A549 (cell line): ENCODE data around the gene SERHL2.

ENCODE experiments used
- CEBPB ChIP-seq, 2 experiments: fragments of >200 bp in 1 of 2; sonication (Bioruptor Twin) in 1 of 2; formaldehyde crosslinking in 1 of 2; IDR thresholded peaks; 2 replicates each; pipeline ENCODE4 v1.6.1; 2012 to 2016
- CHD2 ChIP-seq: fragments of 150-350 bp; IDR thresholded peaks from 2 replicates; pipeline ENCODE4 v1.6.1; 2014; ENCODE audit warnings: low read length; ENCODE audit not compliant: partially characterized antibody
- FOSL2 ChIP-seq, 2 experiments: fragments of 450-650 bp in 1 of 2; fragments of >200 bp in 1 of 2; sonication (Bioruptor Twin) in 1 of 2; formaldehyde crosslinking; IDR thresholded peaks; 2 replicates each; pipeline versions ENCODE4 v1.5.0 to v1.6.1; 2016 to 2020; ENCODE audit warnings: mild to moderate bottlenecking in 1 of 2, moderate library complexity in 1 of 2
- JUNB ChIP-seq: fragments of >200 bp; sonication (Bioruptor Twin); formaldehyde crosslinking; IDR thresholded peaks from 2 replicates; pipeline ENCODE4 v1.6.1; 2016
- TF ChIP-seq, protein P1 (sequence below): fragments of >200 bp; sonication (Bioruptor Twin); formaldehyde crosslinking; IDR thresholded peaks from 3 replicates; pipeline ENCODE4 v1.5.1; 2016
- TF ChIP-seq, protein P2 (sequence below): IDR thresholded peaks from 2 replicates; pipeline ENCODE4 v1.6.1; 2012
- TF ChIP-seq, protein P3 (sequence below): fragments of 200-600 bp; sonication (generic); IDR thresholded peaks from 2 replicates; pipeline ENCODE4 v1.6.1; 2016; ENCODE audit warnings: antibody characterized with exemption, mild to moderate bottlenecking, moderate library complexity
- TF ChIP-seq, protein P4 (sequence below): fragments of 450-650 bp; IDR thresholded peaks from 2 replicates; pipeline ENCODE4 v1.6.1; 2014; ENCODE audit warnings: antibody characterized with exemption

DNA sequence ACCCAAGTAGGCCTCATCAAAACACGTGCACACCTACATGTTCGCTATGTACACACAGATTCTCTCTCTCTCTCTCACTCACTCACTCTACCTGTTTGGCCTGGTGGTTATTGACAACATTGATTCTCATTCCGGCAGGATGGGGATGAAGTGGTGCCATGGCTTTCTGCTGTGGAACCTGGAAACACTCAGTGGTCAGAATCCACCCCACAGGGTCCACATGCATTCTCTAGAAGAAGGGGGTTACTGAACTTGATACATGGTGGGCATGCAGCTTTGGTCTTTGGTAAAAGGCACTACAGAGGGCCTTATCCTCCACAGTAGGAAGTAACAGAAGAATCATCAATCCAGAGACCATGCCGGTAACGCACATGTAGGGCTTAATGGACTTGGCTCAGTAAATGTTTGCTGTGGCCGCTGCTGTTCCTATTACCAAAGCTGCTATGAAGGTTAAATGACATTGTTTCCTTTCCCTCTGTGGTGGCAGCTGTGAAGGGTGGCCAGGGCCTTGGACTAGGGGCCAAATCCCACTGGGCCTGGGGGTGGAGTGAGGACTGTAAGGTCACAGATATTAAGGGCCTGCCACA lies 48.2 kb downstream of the SERHL2 start:
- TF ChIP-seq CEBPB (IDR thresholded peaks at IDR 0.05) (no peak), CHD2 (no peak), FOSL2 (IDR thresholded peaks at IDR 0.05) (no peak), FOSL2 (CRISPR knock-in tag; IDR thresholded peaks at IDR 0.05) (no peak), JUNB (no peak)
- TF ChIP-seq, protein P1, sequence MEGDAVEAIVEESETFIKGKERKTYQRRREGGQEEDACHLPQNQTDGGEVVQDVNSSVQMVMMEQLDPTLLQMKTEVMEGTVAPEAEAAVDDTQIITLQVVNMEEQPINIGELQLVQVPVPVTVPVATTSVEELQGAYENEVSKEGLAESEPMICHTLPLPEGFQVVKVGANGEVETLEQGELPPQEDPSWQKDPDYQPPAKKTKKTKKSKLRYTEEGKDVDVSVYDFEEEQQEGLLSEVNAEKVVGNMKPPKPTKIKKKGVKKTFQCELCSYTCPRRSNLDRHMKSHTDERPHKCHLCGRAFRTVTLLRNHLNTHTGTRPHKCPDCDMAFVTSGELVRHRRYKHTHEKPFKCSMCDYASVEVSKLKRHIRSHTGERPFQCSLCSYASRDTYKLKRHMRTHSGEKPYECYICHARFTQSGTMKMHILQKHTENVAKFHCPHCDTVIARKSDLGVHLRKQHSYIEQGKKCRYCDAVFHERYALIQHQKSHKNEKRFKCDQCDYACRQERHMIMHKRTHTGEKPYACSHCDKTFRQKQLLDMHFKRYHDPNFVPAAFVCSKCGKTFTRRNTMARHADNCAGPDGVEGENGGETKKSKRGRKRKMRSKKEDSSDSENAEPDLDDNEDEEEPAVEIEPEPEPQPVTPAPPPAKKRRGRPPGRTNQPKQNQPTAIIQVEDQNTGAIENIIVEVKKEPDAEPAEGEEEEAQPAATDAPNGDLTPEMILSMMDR = no peak
- TF ChIP-seq, protein P2, sequence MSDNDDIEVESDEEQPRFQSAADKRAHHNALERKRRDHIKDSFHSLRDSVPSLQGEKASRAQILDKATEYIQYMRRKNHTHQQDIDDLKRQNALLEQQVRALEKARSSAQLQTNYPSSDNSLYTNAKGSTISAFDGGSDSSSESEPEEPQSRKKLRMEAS = no peak
- TF ChIP-seq, protein P3, sequence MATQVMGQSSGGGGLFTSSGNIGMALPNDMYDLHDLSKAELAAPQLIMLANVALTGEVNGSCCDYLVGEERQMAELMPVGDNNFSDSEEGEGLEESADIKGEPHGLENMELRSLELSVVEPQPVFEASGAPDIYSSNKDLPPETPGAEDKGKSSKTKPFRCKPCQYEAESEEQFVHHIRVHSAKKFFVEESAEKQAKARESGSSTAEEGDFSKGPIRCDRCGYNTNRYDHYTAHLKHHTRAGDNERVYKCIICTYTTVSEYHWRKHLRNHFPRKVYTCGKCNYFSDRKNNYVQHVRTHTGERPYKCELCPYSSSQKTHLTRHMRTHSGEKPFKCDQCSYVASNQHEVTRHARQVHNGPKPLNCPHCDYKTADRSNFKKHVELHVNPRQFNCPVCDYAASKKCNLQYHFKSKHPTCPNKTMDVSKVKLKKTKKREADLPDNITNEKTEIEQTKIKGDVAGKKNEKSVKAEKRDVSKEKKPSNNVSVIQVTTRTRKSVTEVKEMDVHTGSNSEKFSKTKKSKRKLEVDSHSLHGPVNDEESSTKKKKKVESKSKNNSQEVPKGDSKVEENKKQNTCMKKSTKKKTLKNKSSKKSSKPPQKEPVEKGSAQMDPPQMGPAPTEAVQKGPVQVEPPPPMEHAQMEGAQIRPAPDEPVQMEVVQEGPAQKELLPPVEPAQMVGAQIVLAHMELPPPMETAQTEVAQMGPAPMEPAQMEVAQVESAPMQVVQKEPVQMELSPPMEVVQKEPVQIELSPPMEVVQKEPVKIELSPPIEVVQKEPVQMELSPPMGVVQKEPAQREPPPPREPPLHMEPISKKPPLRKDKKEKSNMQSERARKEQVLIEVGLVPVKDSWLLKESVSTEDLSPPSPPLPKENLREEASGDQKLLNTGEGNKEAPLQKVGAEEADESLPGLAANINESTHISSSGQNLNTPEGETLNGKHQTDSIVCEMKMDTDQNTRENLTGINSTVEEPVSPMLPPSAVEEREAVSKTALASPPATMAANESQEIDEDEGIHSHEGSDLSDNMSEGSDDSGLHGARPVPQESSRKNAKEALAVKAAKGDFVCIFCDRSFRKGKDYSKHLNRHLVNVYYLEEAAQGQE = no peak
- TF ChIP-seq, protein P4, sequence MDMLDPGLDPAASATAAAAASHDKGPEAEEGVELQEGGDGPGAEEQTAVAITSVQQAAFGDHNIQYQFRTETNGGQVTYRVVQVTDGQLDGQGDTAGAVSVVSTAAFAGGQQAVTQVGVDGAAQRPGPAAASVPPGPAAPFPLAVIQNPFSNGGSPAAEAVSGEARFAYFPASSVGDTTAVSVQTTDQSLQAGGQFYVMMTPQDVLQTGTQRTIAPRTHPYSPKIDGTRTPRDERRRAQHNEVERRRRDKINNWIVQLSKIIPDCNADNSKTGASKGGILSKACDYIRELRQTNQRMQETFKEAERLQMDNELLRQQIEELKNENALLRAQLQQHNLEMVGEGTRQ = no peak
